BJ (cell line): Measurements from ENCODE around the gene MYO7A. TPM values are rescaled to one million over a fixed set of nuclear protein-coding genes. Genes with fewer than 3 reads are reported as not detected.

Experiments
- CTCF ChIA-PET: fragments of 350-600 bp; formaldehyde crosslinking; extraction: SDS; loops from one replicate; lab custom pipeline; 2021; ENCODE audit warnings: antibody characterized with exemption, inconsistent platforms; lab: Yijun Ruan, JAX
- POLR2A ChIA-PET: fragments of 300-600 bp; sonication (Branson Sonifier 250); formaldehyde crosslinking; extraction: SDS; loops from one replicate; lab custom pipeline; 2021; ENCODE audit warnings: antibody characterized with exemption; lab: Charles Lee
- DNase-seq: peaks from one replicate; pipeline ENCODE4 v3.0.0-alpha.2; 2011; ENCODE audit warnings: low read depth
- H3K27me3 ChIP-seq: 2 replicates; pipeline ENCODE4 v1.6.0; 2011; ENCODE audit warnings: low read length; ENCODE audit not compliant: control insufficient read depth, insufficient read depth
- H3K36me3 ChIP-seq: 2 replicates; pipeline ENCODE4 v1.5.1; 2011; ENCODE audit warnings: low read length; ENCODE audit not compliant: control insufficient read depth, insufficient read depth
- H3K4me3 ChIP-seq: 2 replicates; pipeline ENCODE4 v1.5.1; 2011; ENCODE audit warnings: low read depth, mild to moderate bottlenecking, control low read depth, low read length
- CTCF ChIP-seq: IDR thresholded peaks from 2 replicates; pipeline ENCODE4 v1.5.1; 2011; ENCODE audit warnings: low read depth, mild to moderate bottlenecking, control low read depth, inconsistent platforms, low read length, moderate library complexity; ENCODE audit not compliant: insufficient read depth
- polyA plus RNA-seq: library from polyadenylated mRNA; depleted of rRNA; stranded (reverse); fragments of >200 nt; gene quantifications from 2 replicates; pipeline ENCODE4 v1.2.3, GENCODE V29; 2011

Gene MYO7A
- polyA plus RNA-seq, 1 experiment, result 0.01 TPM

DNA sequence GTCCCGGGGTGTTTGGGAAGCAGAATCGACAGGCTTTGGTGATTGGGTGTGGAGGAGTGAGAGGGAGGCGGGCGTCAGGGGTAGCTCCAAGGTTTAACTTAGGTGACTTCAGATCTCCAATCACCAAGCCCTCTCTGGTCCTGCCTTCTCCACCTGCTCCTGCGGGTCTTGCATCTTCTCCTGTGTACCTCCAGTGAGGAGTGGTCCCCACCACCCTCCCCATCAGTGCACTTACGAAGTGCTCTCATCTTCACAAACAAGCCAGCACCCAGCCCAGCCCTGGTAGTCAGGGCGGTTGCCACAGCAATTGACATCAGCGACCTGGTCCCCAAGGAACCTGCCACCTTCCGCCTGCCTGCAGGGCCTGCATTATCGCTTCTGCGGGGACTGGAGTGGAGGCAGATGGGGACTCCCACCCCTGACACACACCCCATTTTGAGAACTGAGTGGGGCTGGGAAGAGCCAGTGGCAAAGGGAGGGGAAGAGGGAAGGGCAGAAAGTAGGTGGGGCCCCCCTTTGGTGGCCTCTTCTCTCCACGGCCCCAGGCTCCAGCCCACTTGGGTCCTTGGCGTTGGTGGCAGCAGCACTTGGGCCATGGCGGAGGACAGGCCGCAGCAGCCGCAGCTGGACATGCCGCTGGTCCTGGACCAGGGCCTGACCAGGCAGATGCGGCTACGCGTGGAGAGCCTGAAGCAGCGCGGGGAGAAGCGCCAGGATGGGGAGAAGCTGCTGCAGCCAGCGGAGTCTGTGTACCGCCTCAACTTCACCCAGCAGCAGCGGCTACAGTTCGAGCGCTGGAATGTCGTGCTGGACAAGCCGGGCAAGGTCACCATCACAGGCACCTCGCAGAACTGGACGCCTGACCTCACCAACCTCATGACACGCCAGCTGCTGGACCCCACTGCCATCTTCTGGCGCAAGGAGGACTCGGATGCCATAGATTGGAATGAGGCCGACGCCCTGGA is 25.5 kb upstream of the MYO7A start, which contains the start of gene OMP:
Gene OMP (plus strand): TSS at position 595 of the 965 bp plus-strand sequence. CDS start 0 bp downstream, at position 595.
- Histone ChIP-seq H3K4me3 (no peak within 1 kb of the TSS), H3K27me3 (no peaks in the 10 kb centered on the region), H3K36me3 (peaks cover 2% of the 10 kb centered on the region; the same call in 1 of the 2 replicates)
- CTCF ChIA-PET, result interaction anchor here (0.9 to 10.6 kb wide), 8 partner anchors 10 to 66 kb away, joined by 3 to 128 read pairs (median 4); partner anchors contain the start of gene MYO7A
- no peak for DNase-seq
- POLR2A ChIA-PET, result no interaction called here
- no peak for TF ChIP-seq CTCF

DNA sequence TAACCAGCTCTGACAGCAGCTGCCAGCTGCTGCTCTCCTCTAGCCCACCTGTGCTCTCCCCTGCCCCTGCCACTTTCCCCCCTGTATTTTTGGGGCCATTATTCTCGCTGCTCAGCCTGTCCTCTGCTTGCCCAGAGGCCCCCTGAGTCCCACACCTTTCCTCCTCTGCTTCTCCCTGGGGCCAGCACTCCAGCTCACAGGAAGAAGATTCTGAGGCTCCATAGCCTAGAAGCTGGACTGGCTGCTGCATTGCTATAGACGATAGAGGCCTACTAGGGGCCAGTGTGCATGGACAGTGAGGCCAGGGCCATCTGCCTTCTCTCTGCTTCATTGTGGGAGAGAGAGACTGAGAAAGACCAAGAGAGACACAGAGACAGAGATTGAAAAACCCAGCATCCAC is 24.7 kb upstream of the MYO7A start:
- peaks cover 2% of the 10 kb centered on the region; the same call in 1 of the 2 replicates for H3K36me3 ChIP-seq
- TF ChIP-seq CTCF, result no peak
- no peaks in the 10 kb centered on the region for H3K27me3 ChIP-seq
- no peak overlapping the region for H3K4me3 ChIP-seq
- ChIA-PET POLR2A (no interaction called here), CTCF (interaction anchor here (1.8 to 10.6 kb wide), 2 partner anchors 11 to 24 kb away, joined by 8 to 128 read pairs; partner anchors contain the start of gene MYO7A)
- no peak for DNase-seq

GRCh38 chr11:77104727-77105126 is 23.3 kb upstream of the MYO7A start:
- Histone ChIP-seq H3K36me3 (peaks cover 2% of the 10 kb centered on the region; the same call in 1 of the 2 replicates), H3K4me3 (no peak overlapping the region), H3K27me3 (no peaks in the 10 kb centered on the region)
- TF ChIP-seq CTCF, result no peak
- ChIA-PET CTCF (interaction anchor here (0.8 to 10.6 kb wide), 4 partner anchors 10 to 57 kb away, joined by 3 to 128 read pairs (median 7); partner anchors contain the start of gene MYO7A), POLR2A (no interaction called here)
- no peak for DNase-seq

DNA sequence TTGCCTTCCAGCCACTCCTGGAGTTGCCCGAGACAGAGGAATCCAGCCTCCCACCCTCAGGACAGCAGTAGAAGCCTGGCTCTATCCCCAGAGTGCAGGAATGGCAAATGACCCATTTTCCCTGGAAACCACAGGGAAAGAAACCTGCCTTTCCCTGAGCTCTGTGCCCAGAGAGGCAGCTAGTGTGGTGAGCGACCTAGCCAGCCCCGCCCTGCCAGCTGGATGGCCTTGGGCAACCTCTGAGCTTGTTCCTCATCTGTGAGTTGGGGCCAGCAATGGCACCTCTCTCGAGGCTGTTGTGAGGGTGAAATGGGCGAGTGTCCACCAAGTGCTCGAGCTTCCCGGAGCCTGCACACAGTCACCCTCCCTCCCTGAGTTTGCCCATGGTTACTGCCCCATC is 21.7 kb upstream of the MYO7A start:
- DNase-seq, result no peak
- H3K27me3 ChIP-seq, result no peaks in the 10 kb centered on the region
- ChIA-PET POLR2A (no interaction called here), CTCF (interaction anchor here (1.0 to 10.6 kb wide), 5 partner anchors 10 to 186 kb away, joined by 3 to 128 read pairs (median 12); partner anchors contain the start of gene MYO7A)
- peaks cover 2% of the 10 kb centered on the region; the same call in 1 of the 2 replicates for H3K36me3 ChIP-seq
- no peak overlapping the region for H3K4me3 ChIP-seq
- TF ChIP-seq CTCF, result no peak

GRCh38 chr11:77106759-77107158 is 21.3 kb upstream of the MYO7A start:
- no peak for TF ChIP-seq CTCF
- no peak for DNase-seq
- Histone ChIP-seq H3K4me3 (no peak overlapping the region), H3K36me3 (peaks cover 2% of the 10 kb centered on the region; the same call in 1 of the 2 replicates), H3K27me3 (no peaks in the 10 kb centered on the region)
- CTCF ChIA-PET, result interaction anchor here (1.0 to 10.6 kb wide), 8 partner anchors 9 to 187 kb away, joined by 3 to 128 read pairs (median 5); partner anchors contain the start of gene MYO7A
- POLR2A ChIA-PET, result no interaction called here
